Measurements from ENCODE around the gene CAMSAP1. TPM values are rescaled to one million over a fixed set of nuclear protein-coding genes. Genes with fewer than 3 reads are reported as not detected.

The CAMSAP1 gene
- total RNA-seq, 1 experiment from 2014 or later = 52.7 TPM

- Histone ChIP-seq H4K8ac (replicated peaks; ENCODE audit: insufficient read length, low read depth, low read length) (no peak overlapping the region), H3K27ac (ENCODE audit: insufficient read length, low read depth, low read length) (no peak overlapping the region), H3K14ac (ENCODE audit: insufficient read depth, low read length) (no peak overlapping the region; the same call in 1 of the 2 replicates), H3K23me2 (ENCODE audit: insufficient read length, low read depth, low read length, poor library complexity, severe bottlenecking) (no peaks in the 10 kb centered on the region), H3K79me2 (ENCODE audit: insufficient read depth, low read length) (no peaks in the 10 kb centered on the region), H3K79me1 (ENCODE audit: insufficient read depth, low read depth, low read length, poor library complexity, severe bottlenecking) (no peaks in the 10 kb centered on the region), H3K18ac (ENCODE audit: insufficient read length, low read depth, low read length) (no peak overlapping the region), H2BK5ac (ENCODE audit: insufficient read length, low read length) (no peak overlapping the region), H3K4me1 (ENCODE audit: insufficient read depth, low read length) (no peaks in the 10 kb centered on the region), H3K23ac (ENCODE audit: insufficient read length, low read depth, low read length) (no peak overlapping the region), H4K20me1 (ENCODE audit: control insufficient read depth, insufficient read depth, insufficient read length) (peaks cover 2% of the 10 kb centered on the region), H3K9me3 (ENCODE audit: control insufficient read depth, low read depth, low read length) (no peaks in the 10 kb centered on the region), H2BK15ac (ENCODE audit: low read depth, low read length) (no peak overlapping the region), H3K4ac (ENCODE audit: low read depth, low read length) (no peak overlapping the region), H2BK120ac (ENCODE audit: low read depth, low read length, poor library complexity, severe bottlenecking) (no peak overlapping the region), H2BK12ac (ENCODE audit: insufficient read length, low read depth, low read length) (no peak overlapping the region), H3K4me2 (ENCODE audit: insufficient read depth, insufficient read length, low read length) (no peak overlapping the region), H3K27me3 (ENCODE audit: insufficient read depth, low read length) (no peaks in the 10 kb centered on the region), H3T11ph (ENCODE audit: low read length) (no peak overlapping the region), H3K9ac (ENCODE audit: extremely low read depth, insufficient read length, low read length) (no peak overlapping the region), H2AK5ac (ENCODE audit: insufficient read length, low read length) (no peak overlapping the region), H2BK20ac (ENCODE audit: low read depth, low read length, poor library complexity, severe bottlenecking) (no peak overlapping the region), H4K91ac (ENCODE audit: insufficient read length, low read depth, low read length) (no peak overlapping the region), H3K56ac (ENCODE audit: insufficient read length, low read depth, low read length) (no peak overlapping the region), H4K5ac (ENCODE audit: insufficient read length, low read depth, low read length) (no peak overlapping the region), H2AFZ (ENCODE audit: low read length) (no peak overlapping the region)
- Mint-ChIP-seq H3K27ac (no peak overlapping the region), H3K36me3 (ENCODE audit: insufficient read depth in 1 of 3, low read depth in 3 of 3) (no peaks in the 10 kb centered on the region), H3K4me3 (no peak overlapping the region), H3K4me1 (no peaks in the 10 kb centered on the region), H3K27me3 (ENCODE audit: low read depth) (no peaks in the 10 kb centered on the region), H3K9me3 (no peaks in the 10 kb centered on the region)
- WGBS (ENCODE audit: extremely low coverage, insufficient read length, low lambda C conversion rate) = no CpG with 5 or more reads among the region's 24 CpGs
- no peak for DNase-seq
- TF ChIP-seq CTCF (conservative IDR thresholded peaks at IDR 0.05) = no peak
These were observed 132.4 kb downstream of the CAMSAP1 start for GRCh38 chr9:135774794-135775525.

All from H9 (cell line).